Neural cell (in vitro differentiated cells): ENCODE data around the gene UPF1. TPM values are rescaled to one million over a fixed set of nuclear protein-coding genes. Genes with fewer than 3 reads are reported as not detected.

Experiments used
- H2AFZ ChIP-seq: fragments of 200-600, 300-800 bp; sonication (generic), shearing (Covaris generic); 2 replicates; pipeline ENCODE4 v1.6.0; 2014; ENCODE audit warnings: low read depth, mild to moderate bottlenecking, antibody characterized with exemption, low read length, moderate library complexity
- H3F3A ChIP-seq: fragments of 200-600 bp; shearing (Covaris generic); 2 replicates; pipeline ENCODE4 v1.6.1; 2016; ENCODE audit warnings: mild to moderate bottlenecking, moderate library complexity, mixed read lengths, antibody characterized with exemption, low read length; ENCODE audit not compliant: insufficient read depth, poor library complexity, severe bottlenecking
- H3K27ac ChIP-seq: fragments of 200-600, 300-800 bp; sonication (generic), shearing (Covaris generic); 2 replicates; pipeline ENCODE4 v1.5.1; 2014; ENCODE audit warnings: mild to moderate bottlenecking, low read length, moderate library complexity
- H3K27me3 ChIP-seq: fragments of 300-800, 200-600 bp; sonication (generic), shearing (Covaris generic); 2 replicates; pipeline ENCODE4 v1.6.0; 2014; ENCODE audit warnings: mild to moderate bottlenecking, low read depth, low read length, moderate library complexity; ENCODE audit not compliant: insufficient read depth
- H3K36me3 ChIP-seq: fragments of 300-800, 200-600 bp; sonication (generic), shearing (Covaris generic); 2 replicates; pipeline ENCODE4 v1.5.1; 2014; ENCODE audit warnings: mild to moderate bottlenecking, antibody characterized with exemption, low read length, moderate library complexity; ENCODE audit not compliant: insufficient read depth
- H3K4me2 ChIP-seq: fragments of 300-800, 200-600 bp; sonication (generic), shearing (Covaris generic); 2 replicates; pipeline ENCODE4 v1.6.0; 2014; ENCODE audit warnings: mild to moderate bottlenecking, low read length
- H3K4me3 ChIP-seq: fragments of 300-800, 200-600 bp; sonication (generic), shearing (Covaris generic); 2 replicates; pipeline ENCODE4 v1.5.1; 2014; ENCODE audit warnings: mild to moderate bottlenecking, low read length, moderate library complexity
- H3K79me2 ChIP-seq: fragments of 200-600 bp; shearing (Covaris generic); replicated peaks from 2 replicates; pipeline ENCODE4 v1.6.0; 2014; ENCODE audit warnings: mild to moderate bottlenecking, low read length, moderate library complexity; ENCODE audit not compliant: insufficient read depth
- H3K9ac ChIP-seq: fragments of 300-800, 200-600 bp; sonication (generic), shearing (Covaris generic); 2 replicates; pipeline ENCODE4 v1.6.1; 2016; ENCODE audit warnings: mild to moderate bottlenecking, low read length, mixed read lengths
- H3K9me2 ChIP-seq: fragments of 200-600 bp; shearing (Covaris generic); 2 replicates; pipeline ENCODE4 v1.6.1; 2016; ENCODE audit warnings: mild to moderate bottlenecking, low read length, mixed read lengths; ENCODE audit not compliant: insufficient read depth
- H3K9me3 ChIP-seq: fragments of 200-600, 300-800 bp; sonication (generic), shearing (Covaris generic); 2 replicates; pipeline ENCODE4 v1.6.1; 2016; ENCODE audit warnings: mild to moderate bottlenecking, mixed run types, low read length, moderate library complexity, mixed read lengths
- H4K20me1 ChIP-seq: fragments of 200-600 bp; shearing (Covaris generic); 2 replicates; pipeline ENCODE4 v1.6.1; 2016; ENCODE audit warnings: mild to moderate bottlenecking, mixed run types; ENCODE audit not compliant: insufficient read depth
- EP300 ChIP-seq: fragments of 450-650 bp; conservative IDR thresholded peaks from 2 replicates; pipeline ENCODE4 v1.6.1; 2014; ENCODE audit warnings: antibody characterized with exemption, mild to moderate bottlenecking, moderate library complexity; ENCODE audit not compliant: poor library complexity, severe bottlenecking
- EZH2 ChIP-seq: fragments of 200-600, 300-800 bp; shearing (Covaris generic), sonication (generic); IDR thresholded peaks from 2 replicates; pipeline ENCODE4 v1.6.1; 2014; ENCODE audit warnings: antibody characterized with exemption, low read length, borderline replicate concordance, mild to moderate bottlenecking; ENCODE audit not compliant: insufficient read depth, poor library complexity, severe bottlenecking
- MXI1 ChIP-seq: fragments of 450-650 bp; conservative IDR thresholded peaks from 2 replicates; pipeline ENCODE4 v1.6.1; 2014; ENCODE audit warnings: antibody characterized with exemption, mild to moderate bottlenecking; ENCODE audit not compliant: poor library complexity, severe bottlenecking
- POLR2AphosphoS5 ChIP-seq: IDR thresholded peaks from 2 replicates; pipeline ENCODE4 v1.6.1; 2012
- RAD21 ChIP-seq: fragments of 450-650 bp; conservative IDR thresholded peaks from 2 replicates; pipeline ENCODE4 v1.6.1; 2014; ENCODE audit warnings: antibody characterized with exemption, mild to moderate bottlenecking, moderate library complexity
- SMC3 ChIP-seq: fragments of 450-650 bp; conservative IDR thresholded peaks from 2 replicates; pipeline ENCODE4 v1.6.1; 2014; ENCODE audit warnings: antibody characterized with exemption, mild to moderate bottlenecking, moderate library complexity; ENCODE audit not compliant: poor library complexity
- TAF1 ChIP-seq: IDR thresholded peaks from 2 replicates; pipeline ENCODE4 v1.6.1; 2012; ENCODE audit warnings: low read depth
- polyA plus RNA-seq: library from polyadenylated mRNA; depleted of rRNA; stranded (reverse); fragments of >200 nt; gene quantifications from 2 replicates; pipeline ENCODE4 v1.2.3, GENCODE V29; 2014
- TF ChIP-seq, protein P1 (sequence below): IDR thresholded peaks from 2 replicates; pipeline ENCODE4 v1.6.1; 2012; ENCODE audit warnings: borderline replicate concordance
- TF ChIP-seq, protein P2 (sequence below): fragments of 450-650 bp; IDR thresholded peaks from 2 replicates; pipeline ENCODE4 v1.5.1; 2014; ENCODE audit warnings: antibody characterized with exemption, mild to moderate bottlenecking, moderate library complexity; ENCODE audit not compliant: poor library complexity, severe bottlenecking

UPF1 gene
- polyA plus RNA-seq, 1 donor from 2014 or later, result 39.3 TPM

DNA sequence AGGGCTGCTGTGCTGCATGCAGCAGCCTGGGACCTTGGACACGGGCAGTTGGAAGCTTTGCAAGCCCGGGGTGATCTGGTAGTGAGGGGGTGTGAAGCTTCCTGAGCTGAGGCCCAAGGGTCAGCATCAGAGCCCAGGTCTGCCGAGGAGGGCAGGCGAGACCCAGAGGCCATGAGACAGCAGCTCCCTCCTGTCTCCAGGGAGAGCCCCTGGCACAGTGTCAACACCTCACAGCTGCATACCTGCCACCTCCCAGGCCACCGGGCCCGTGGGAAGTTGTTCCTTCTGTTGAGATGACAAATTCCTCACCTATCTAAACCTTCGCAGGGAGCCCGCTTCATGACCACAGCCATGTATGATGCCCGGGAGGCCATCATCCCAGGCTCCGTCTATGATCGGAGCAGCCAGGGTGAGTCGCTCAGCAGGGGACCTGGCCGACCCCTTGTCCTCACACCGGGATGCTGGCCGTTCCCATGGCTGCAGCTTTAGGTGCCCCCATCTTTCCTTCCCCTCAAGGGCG lies 32.1 kb downstream of the UPF1 start:
- Histone ChIP-seq H3F3A (no peaks in the 10 kb centered on the region), H3K9ac (no peak overlapping the region), H3K27me3 (no peaks in the 10 kb centered on the region), H3K9me2 (no peaks in the 10 kb centered on the region), H2AFZ (no peak overlapping the region), H3K79me2 (no peaks in the 10 kb centered on the region), H3K4me2 (no peak overlapping the region), H3K9me3 (no peaks in the 10 kb centered on the region), H3K36me3 (no peaks in the 10 kb centered on the region), H3K27ac (no peak overlapping the region), H4K20me1 (no peaks in the 10 kb centered on the region), H3K4me3 (no peak overlapping the region)
- TF ChIP-seq, protein P1, sequence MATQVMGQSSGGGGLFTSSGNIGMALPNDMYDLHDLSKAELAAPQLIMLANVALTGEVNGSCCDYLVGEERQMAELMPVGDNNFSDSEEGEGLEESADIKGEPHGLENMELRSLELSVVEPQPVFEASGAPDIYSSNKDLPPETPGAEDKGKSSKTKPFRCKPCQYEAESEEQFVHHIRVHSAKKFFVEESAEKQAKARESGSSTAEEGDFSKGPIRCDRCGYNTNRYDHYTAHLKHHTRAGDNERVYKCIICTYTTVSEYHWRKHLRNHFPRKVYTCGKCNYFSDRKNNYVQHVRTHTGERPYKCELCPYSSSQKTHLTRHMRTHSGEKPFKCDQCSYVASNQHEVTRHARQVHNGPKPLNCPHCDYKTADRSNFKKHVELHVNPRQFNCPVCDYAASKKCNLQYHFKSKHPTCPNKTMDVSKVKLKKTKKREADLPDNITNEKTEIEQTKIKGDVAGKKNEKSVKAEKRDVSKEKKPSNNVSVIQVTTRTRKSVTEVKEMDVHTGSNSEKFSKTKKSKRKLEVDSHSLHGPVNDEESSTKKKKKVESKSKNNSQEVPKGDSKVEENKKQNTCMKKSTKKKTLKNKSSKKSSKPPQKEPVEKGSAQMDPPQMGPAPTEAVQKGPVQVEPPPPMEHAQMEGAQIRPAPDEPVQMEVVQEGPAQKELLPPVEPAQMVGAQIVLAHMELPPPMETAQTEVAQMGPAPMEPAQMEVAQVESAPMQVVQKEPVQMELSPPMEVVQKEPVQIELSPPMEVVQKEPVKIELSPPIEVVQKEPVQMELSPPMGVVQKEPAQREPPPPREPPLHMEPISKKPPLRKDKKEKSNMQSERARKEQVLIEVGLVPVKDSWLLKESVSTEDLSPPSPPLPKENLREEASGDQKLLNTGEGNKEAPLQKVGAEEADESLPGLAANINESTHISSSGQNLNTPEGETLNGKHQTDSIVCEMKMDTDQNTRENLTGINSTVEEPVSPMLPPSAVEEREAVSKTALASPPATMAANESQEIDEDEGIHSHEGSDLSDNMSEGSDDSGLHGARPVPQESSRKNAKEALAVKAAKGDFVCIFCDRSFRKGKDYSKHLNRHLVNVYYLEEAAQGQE, result no peak
- TF ChIP-seq, protein P2, sequence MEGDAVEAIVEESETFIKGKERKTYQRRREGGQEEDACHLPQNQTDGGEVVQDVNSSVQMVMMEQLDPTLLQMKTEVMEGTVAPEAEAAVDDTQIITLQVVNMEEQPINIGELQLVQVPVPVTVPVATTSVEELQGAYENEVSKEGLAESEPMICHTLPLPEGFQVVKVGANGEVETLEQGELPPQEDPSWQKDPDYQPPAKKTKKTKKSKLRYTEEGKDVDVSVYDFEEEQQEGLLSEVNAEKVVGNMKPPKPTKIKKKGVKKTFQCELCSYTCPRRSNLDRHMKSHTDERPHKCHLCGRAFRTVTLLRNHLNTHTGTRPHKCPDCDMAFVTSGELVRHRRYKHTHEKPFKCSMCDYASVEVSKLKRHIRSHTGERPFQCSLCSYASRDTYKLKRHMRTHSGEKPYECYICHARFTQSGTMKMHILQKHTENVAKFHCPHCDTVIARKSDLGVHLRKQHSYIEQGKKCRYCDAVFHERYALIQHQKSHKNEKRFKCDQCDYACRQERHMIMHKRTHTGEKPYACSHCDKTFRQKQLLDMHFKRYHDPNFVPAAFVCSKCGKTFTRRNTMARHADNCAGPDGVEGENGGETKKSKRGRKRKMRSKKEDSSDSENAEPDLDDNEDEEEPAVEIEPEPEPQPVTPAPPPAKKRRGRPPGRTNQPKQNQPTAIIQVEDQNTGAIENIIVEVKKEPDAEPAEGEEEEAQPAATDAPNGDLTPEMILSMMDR, result no peak
- TF ChIP-seq MXI1 (no peak), RAD21 (no peak), TAF1 (no peak), EP300 (no peak), POLR2AphosphoS5 (no peak), EZH2 (no peak), SMC3 (no peak)

DNA sequence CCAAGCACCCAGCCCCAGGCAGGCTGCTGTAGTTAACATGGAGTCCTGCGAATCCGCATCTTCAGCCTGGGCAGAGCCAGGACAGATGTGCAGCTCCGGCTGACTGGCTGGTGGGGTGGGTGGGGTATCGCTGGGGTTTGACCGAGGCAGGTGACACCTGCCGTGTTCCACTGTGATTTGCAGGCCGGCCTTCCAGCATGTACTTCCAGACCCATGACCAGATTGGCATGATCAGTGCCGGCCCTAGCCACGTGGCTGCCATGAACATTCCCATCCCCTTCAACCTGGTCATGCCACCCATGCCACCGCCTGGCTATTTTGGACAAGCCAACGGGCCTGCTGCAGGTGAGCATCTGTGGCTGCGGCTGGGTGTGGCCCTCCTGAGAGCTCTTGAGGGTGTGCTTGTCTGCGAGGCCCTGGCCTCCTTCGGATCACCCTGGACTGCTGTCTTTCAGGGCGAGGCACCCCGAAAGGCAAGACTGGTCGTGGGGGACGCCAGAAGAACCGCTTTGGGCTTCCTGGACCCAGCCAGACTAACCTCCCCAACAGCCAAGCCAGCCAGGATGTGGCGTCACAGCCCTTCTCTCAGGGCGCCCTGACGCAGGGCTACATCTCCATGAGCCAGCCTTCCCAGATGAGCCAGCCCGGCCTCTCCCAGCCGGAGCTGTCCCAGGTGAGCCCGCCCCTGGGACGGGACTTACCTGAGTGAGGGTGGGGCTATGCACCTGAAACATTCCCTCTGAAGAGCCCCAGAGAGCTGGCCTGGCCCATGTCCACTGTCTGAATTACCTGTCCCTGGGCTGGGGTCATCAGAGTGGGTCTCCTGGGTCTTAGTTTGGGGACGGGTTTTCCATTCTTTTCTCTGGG lies 33.6 kb downstream of the UPF1 start:
- Histone ChIP-seq H3K36me3 (no peaks in the 10 kb centered on the region), H4K20me1 (no peaks in the 10 kb centered on the region), H3K4me2 (no peak overlapping the region), H3K27ac (no peak overlapping the region), H3F3A (no peaks in the 10 kb centered on the region), H3K9ac (no peak overlapping the region), H3K4me3 (no peak overlapping the region), H3K27me3 (no peaks in the 10 kb centered on the region), H3K79me2 (no peaks in the 10 kb centered on the region), H2AFZ (no peak overlapping the region), H3K9me2 (no peaks in the 10 kb centered on the region), H3K9me3 (no peaks in the 10 kb centered on the region)
- TF ChIP-seq, protein P2, result no peak
- TF ChIP-seq EP300, result no peak
- TF ChIP-seq MXI1, result no peak
- no peak for TF ChIP-seq EZH2
- TF ChIP-seq TAF1, result no peak
